ENCODE measurements around the gene UNC5A. TPM values are rescaled to one million over a fixed set of nuclear protein-coding genes. Genes with fewer than 3 reads are reported as not detected.

Gene UNC5A
- total and polyA plus RNA-seq, 10 of the 15 experiments (the other 5 are each of a cell fraction or from before 2014, with no cell fraction given) = not detected

- H2AFZ ChIP-seq (ENCODE audit: control insufficient read depth, low read depth, low read length) = no peak overlapping the region
- ChIA-PET POLR2A (no interaction called here), RAD21 (ENCODE audit: unreplicated experiment) (no interaction called here), CTCF (interaction anchor here (1.0 kb wide), 1 partner anchor 180 kb away, joined by 3 read pairs; no protein-coding TSS in a partner anchor), SMC1A (ENCODE audit: uncharacterized antibody, unreplicated experiment) (no interaction called here)
- H3K4me2 ChIP-seq (ENCODE audit: control insufficient read depth, insufficient read depth) = no peak overlapping the region
- H3K79me2 ChIP-seq (ENCODE audit: control insufficient read depth, insufficient read depth, low read length) = no peaks in the 10 kb centered on the region
- DNase-seq (ENCODE audit: low read depth, low spot score) (no peak), ATAC-seq (peak; percentile 95), FAIRE-seq (no peak)
- WGBS (ENCODE audit: insufficient coverage, insufficient replicate concordance, low lambda C conversion rate, missing lambda C conversion rate) = 16% methylated on average over 16 of the region's 16 CpGs
- H3K4me3 ChIP-seq = no peak overlapping the region
- H3K36me3 ChIP-seq (ENCODE audit: control insufficient read depth in 2 of 2, insufficient read depth in 2 of 2, low read length in 1 of 2) = no peaks in the 10 kb centered on the region
- no peaks in the 10 kb centered on the region for H3K9me3 ChIP-seq (replicated peaks; ENCODE audit: control insufficient read depth, insufficient read depth, low read length)
- intact Hi-C loops (cut with micrococcal nuclease; ENCODE audit: unreplicated experiment) (no loop called here), in situ Hi-C loops (cut with MboI) (no loop called here)
- no TSS peak for BruUV-seq (replicated peaks)
- no peaks in the 10 kb centered on the region; a peak in 2 of 4 replicates for H3K27me3 ChIP-seq (replicated peaks in 1 of 2; ENCODE audit: control insufficient read depth in 2 of 2, insufficient read depth in 2 of 2, low read length in 1 of 2)
- H4K20me1 ChIP-seq (ENCODE audit: control insufficient read depth, insufficient read depth) = no peaks in the 10 kb centered on the region
- no peaks in the 10 kb centered on the region for H3K4me1 ChIP-seq (ENCODE audit: control insufficient read depth, insufficient read depth, low read length)
- no peak overlapping the region for H3K27ac ChIP-seq (ENCODE audit: control insufficient read depth, insufficient read depth)
- no peak overlapping the region for H3K9ac ChIP-seq (ENCODE audit: control insufficient read depth, insufficient read depth, low read length)
- TF ChIP-seq, protein P1, sequence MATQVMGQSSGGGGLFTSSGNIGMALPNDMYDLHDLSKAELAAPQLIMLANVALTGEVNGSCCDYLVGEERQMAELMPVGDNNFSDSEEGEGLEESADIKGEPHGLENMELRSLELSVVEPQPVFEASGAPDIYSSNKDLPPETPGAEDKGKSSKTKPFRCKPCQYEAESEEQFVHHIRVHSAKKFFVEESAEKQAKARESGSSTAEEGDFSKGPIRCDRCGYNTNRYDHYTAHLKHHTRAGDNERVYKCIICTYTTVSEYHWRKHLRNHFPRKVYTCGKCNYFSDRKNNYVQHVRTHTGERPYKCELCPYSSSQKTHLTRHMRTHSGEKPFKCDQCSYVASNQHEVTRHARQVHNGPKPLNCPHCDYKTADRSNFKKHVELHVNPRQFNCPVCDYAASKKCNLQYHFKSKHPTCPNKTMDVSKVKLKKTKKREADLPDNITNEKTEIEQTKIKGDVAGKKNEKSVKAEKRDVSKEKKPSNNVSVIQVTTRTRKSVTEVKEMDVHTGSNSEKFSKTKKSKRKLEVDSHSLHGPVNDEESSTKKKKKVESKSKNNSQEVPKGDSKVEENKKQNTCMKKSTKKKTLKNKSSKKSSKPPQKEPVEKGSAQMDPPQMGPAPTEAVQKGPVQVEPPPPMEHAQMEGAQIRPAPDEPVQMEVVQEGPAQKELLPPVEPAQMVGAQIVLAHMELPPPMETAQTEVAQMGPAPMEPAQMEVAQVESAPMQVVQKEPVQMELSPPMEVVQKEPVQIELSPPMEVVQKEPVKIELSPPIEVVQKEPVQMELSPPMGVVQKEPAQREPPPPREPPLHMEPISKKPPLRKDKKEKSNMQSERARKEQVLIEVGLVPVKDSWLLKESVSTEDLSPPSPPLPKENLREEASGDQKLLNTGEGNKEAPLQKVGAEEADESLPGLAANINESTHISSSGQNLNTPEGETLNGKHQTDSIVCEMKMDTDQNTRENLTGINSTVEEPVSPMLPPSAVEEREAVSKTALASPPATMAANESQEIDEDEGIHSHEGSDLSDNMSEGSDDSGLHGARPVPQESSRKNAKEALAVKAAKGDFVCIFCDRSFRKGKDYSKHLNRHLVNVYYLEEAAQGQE (IDR thresholded peaks at IDR 0.05; ENCODE audit: low read depth, low read length) = peak; percentile 100
- TF ChIP-seq, protein P2, sequence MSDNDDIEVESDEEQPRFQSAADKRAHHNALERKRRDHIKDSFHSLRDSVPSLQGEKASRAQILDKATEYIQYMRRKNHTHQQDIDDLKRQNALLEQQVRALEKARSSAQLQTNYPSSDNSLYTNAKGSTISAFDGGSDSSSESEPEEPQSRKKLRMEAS (IDR thresholded peaks at IDR 0.05; ENCODE audit: low read depth, low read length) = peak; percentile 80; the same call in 1 of the 2 replicates
- TF ChIP-seq SP1 (IDR thresholded peaks at IDR 0.05; ENCODE audit: low read depth, low read length) (no peak), CREM (IDR thresholded peaks at IDR 0.05; ENCODE audit: low read depth) (0 out of 2 replicates have a peak, but pooled peaks have one; percentile 16), CBX5 (IDR thresholded peaks at IDR 0.05; ENCODE audit: low read depth) (no peak), TARDBP (IDR thresholded peaks at IDR 0.05; ENCODE audit: borderline replicate concordance) (no peak), PRDM15 (CRISPR knock-in tag; IDR thresholded peaks at IDR 0.05) (no peak), CBX3 (IDR thresholded peaks at IDR 0.05; ENCODE audit: borderline replicate concordance, low read depth) (no peak), RUNX3 (IDR thresholded peaks at IDR 0.05; ENCODE audit: low read length) (peak; percentile 27; the same call in 1 of the 2 replicates), HCFC1 (IDR thresholded peaks at IDR 0.05; ENCODE audit: low read length) (peak; percentile 37; the same call in 1 of the 2 replicates), SREBF1 (IDR thresholded peaks at IDR 0.05; ENCODE audit: low read length) (peak; percentile 87), NKRF (conservative IDR thresholded peaks at IDR 0.05) (peak; percentile 80), IRF4 (IDR thresholded peaks at IDR 0.05; ENCODE audit: low read depth, low read length) (0 out of 2 replicates have a peak, but pooled peaks have one; percentile 12), MXI1 (IDR thresholded peaks at IDR 0.05; ENCODE audit: low read depth, low read length) (peak; percentile 97), BHLHE40 (IDR thresholded peaks at IDR 0.05; ENCODE audit: borderline replicate concordance in 1 of 2, low read depth in 2 of 2, low read length in 1 of 2) (peak; percentile 54 to 75; a peak in 2 of 4 replicates), FOXK2 (IDR thresholded peaks at IDR 0.05) (no peak), SIN3A (IDR thresholded peaks at IDR 0.05; ENCODE audit: low read depth, low read length) (peak; percentile 96)
Observed at GRCh38 chr5:176837707-176838115, 27.4 kb downstream of the UNC5A start.

Data from GM12878 (cell line).